WTC11 (cell line): ENCODE measurements around the gene ADCYAP1R1. TPM values are rescaled to one million over a fixed set of nuclear protein-coding genes. Genes with fewer than 3 reads are reported as not detected.
A peak's percentile ranks its signal among the peaks of the same experiment; 100 is the strongest.

ENCODE experiments used
- ATAC-seq: fragments of 200-7000 bp; cut with Tn5 transposase; 2 replicates; pipeline ENCODE4 v1.10.0; 2021; ENCODE audit warnings: mild to moderate bottlenecking, moderate library complexity
- CTCF ChIA-PET: fragments of 300-600 bp; sonication (Branson Sonifier 250); formaldehyde crosslinking; loops from one replicate; lab custom pipeline; 2021; ENCODE audit warnings: antibody characterized with exemption; lab: Charles Lee
- POLR2A ChIA-PET: fragments of 350-600 bp; sonication (Branson Sonifier 250); formaldehyde crosslinking; loops from one replicate; lab custom pipeline; 2021; ENCODE audit warnings: antibody characterized with exemption; lab: Charles Lee
- DNase-seq: peaks from one replicate; pipeline ENCODE4 v3.0.0; 2021; ENCODE audit warnings: low spot score
- H3K27ac Mint-ChIP-seq: 2 replicates; pipeline ENCODE4 v1.8.0; 2021; ENCODE audit warnings: mixed read lengths
- H3K27me3 Mint-ChIP-seq: 2 replicates; pipeline ENCODE4 v1.8.0; 2021; ENCODE audit warnings: low read depth, mild to moderate bottlenecking, moderate library complexity, mixed read lengths
- H3K36me3 Mint-ChIP-seq: 2 replicates; pipeline ENCODE4 v1.8.0; 2021; ENCODE audit warnings: mixed read lengths
- H3K4me1 Mint-ChIP-seq: 2 replicates; pipeline ENCODE4 v1.8.0; 2022; ENCODE audit warnings: mixed read lengths
- H3K4me3 Mint-ChIP-seq: 2 replicates; pipeline ENCODE4 v1.8.0; 2021; ENCODE audit warnings: mild to moderate bottlenecking, moderate library complexity, mixed read lengths
- H3K9me3 Mint-ChIP-seq: 2 replicates; pipeline ENCODE4 v1.8.0; 2021; ENCODE audit warnings: mixed read lengths
- CBFB ChIP-seq: sonication (generic); formaldehyde crosslinking; IDR thresholded peaks from 2 replicates; pipeline ENCODE4 v1.8.1; 2022; ENCODE audit warnings: mild to moderate bottlenecking, low read depth, missing genetic modification reagents
- GRHL2 ChIP-seq: fragments of 250-450 bp; sonication (Bioruptor Pico); IDR thresholded peaks from 2 replicates; pipeline ENCODE4 v1.8.0; 2022; ENCODE audit warnings: mild to moderate bottlenecking, moderate library complexity; ENCODE audit not compliant: insufficient replicate concordance, severe bottlenecking
- GTF2I ChIP-seq: fragments of 250-450 bp; sonication (Bioruptor Pico); conservative IDR thresholded peaks from 2 replicates; pipeline ENCODE4 v1.4.0; 2021; ENCODE audit warnings: mild to moderate bottlenecking
- HMGA2 ChIP-seq: fragments of 250-450 bp; sonication (Bioruptor Pico); IDR thresholded peaks from 2 replicates; pipeline ENCODE4 v1.4.0; 2021; ENCODE audit warnings: mild to moderate bottlenecking, moderate library complexity
- JUN ChIP-seq: sonication (generic); formaldehyde crosslinking; IDR thresholded peaks from 2 replicates; pipeline ENCODE4 v1.8.0; 2023; ENCODE audit warnings: mild to moderate bottlenecking, missing genetic modification reagents
- RELA ChIP-seq: sonication (generic); formaldehyde crosslinking; IDR thresholded peaks from 2 replicates; pipeline ENCODE4 v1.8.1; 2022; ENCODE audit warnings: missing genetic modification reagents, mild to moderate bottlenecking, borderline replicate concordance
- SP1 ChIP-seq: sonication (generic); formaldehyde crosslinking; conservative IDR thresholded peaks from 2 replicates; pipeline ENCODE4 v1.8.1; 2022; ENCODE audit warnings: missing genetic modification reagents
- USF1 ChIP-seq: sonication (generic); formaldehyde crosslinking; IDR thresholded peaks from 2 replicates; pipeline ENCODE4 v1.8.0; 2022; ENCODE audit warnings: mild to moderate bottlenecking, missing genetic modification reagents
- ZNF121 ChIP-seq: sonication (generic); formaldehyde crosslinking; IDR thresholded peaks from 2 replicates; pipeline ENCODE4 v1.8.0; 2023; ENCODE audit warnings: missing genetic modification reagents
- ZNF423 ChIP-seq: fragments of 250-450 bp; sonication (Bioruptor Pico); IDR thresholded peaks from 2 replicates; pipeline ENCODE4 v2.1.2; 2022; ENCODE audit warnings: mild to moderate bottlenecking, moderate library complexity
- total RNA-seq: library from RNA; stranded (reverse); gene quantifications from 3 replicates; pipeline ENCODE4 v1.2.3, GENCODE V29; 2021
- TF ChIP-seq, protein P1 (sequence below): fragments of 250-450 bp; sonication (Bioruptor Pico); IDR thresholded peaks from 2 replicates; pipeline ENCODE4 v1.8.0; 2021; ENCODE audit warnings: mild to moderate bottlenecking
- TF ChIP-seq, protein P2 (sequence below): sonication (generic); formaldehyde crosslinking; conservative IDR thresholded peaks from 2 replicates; pipeline ENCODE4 v1.8.1; 2023; ENCODE audit warnings: mild to moderate bottlenecking, low read depth, missing genetic modification reagents, moderate library complexity
- TF ChIP-seq, protein P3 (sequence below): fragments of 200-600 bp; IDR thresholded peaks from 2 replicates; pipeline ENCODE4 v1.8.0; 2022; ENCODE audit warnings: antibody characterized with exemption

The ADCYAP1R1 gene
- total RNA-seq, 1 experiment from 2014 or later, result 9.9 TPM

GRCh38 chr7:31120800-31121513, 68.8 kb downstream of the ADCYAP1R1 start:
- CTCF ChIA-PET, result interaction anchor here (0.8 to 12.9 kb wide), 12 partner anchors 13 to 324 kb away, joined by 3 to 882 read pairs (median 38); partner anchors contain the start of gene ADCYAP1R1
- TF ChIP-seq GRHL2 (CRISPR knock-in tag) (no peak), GTF2I (CRISPR knock-in tag) (no peak), SP1 (CRISPR knock-in tag) (no peak), CBFB (CRISPR knock-in tag) (no peak), JUN (CRISPR knock-in tag) (no peak)
- TF ChIP-seq, protein P1, sequence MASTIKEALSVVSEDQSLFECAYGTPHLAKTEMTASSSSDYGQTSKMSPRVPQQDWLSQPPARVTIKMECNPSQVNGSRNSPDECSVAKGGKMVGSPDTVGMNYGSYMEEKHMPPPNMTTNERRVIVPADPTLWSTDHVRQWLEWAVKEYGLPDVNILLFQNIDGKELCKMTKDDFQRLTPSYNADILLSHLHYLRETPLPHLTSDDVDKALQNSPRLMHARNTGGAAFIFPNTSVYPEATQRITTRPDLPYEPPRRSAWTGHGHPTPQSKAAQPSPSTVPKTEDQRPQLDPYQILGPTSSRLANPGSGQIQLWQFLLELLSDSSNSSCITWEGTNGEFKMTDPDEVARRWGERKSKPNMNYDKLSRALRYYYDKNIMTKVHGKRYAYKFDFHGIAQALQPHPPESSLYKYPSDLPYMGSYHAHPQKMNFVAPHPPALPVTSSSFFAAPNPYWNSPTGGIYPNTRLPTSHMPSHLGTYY (CRISPR knock-in tag), result no peak
- TF ChIP-seq, protein P2, sequence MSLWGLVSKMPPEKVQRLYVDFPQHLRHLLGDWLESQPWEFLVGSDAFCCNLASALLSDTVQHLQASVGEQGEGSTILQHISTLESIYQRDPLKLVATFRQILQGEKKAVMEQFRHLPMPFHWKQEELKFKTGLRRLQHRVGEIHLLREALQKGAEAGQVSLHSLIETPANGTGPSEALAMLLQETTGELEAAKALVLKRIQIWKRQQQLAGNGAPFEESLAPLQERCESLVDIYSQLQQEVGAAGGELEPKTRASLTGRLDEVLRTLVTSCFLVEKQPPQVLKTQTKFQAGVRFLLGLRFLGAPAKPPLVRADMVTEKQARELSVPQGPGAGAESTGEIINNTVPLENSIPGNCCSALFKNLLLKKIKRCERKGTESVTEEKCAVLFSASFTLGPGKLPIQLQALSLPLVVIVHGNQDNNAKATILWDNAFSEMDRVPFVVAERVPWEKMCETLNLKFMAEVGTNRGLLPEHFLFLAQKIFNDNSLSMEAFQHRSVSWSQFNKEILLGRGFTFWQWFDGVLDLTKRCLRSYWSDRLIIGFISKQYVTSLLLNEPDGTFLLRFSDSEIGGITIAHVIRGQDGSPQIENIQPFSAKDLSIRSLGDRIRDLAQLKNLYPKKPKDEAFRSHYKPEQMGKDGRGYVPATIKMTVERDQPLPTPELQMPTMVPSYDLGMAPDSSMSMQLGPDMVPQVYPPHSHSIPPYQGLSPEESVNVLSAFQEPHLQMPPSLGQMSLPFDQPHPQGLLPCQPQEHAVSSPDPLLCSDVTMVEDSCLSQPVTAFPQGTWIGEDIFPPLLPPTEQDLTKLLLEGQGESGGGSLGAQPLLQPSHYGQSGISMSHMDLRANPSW (CRISPR knock-in tag), result no peak
- POLR2A ChIA-PET, result interaction anchor here (0.9 to 2.6 kb wide), 3 partner anchors 134 to 245 kb away, joined by 3 to 21 read pairs (median 3); no protein-coding TSS in a partner anchor
- H3K27me3 Mint-ChIP-seq, result peaks cover 4% of the 10 kb centered on the region; the same call in 1 of the 2 replicates
- DNase-seq, result no peak
- H3K27ac Mint-ChIP-seq, result no peak overlapping the region
- H3K36me3 Mint-ChIP-seq, result no peaks in the 10 kb centered on the region
- H3K4me1 Mint-ChIP-seq, result peaks cover 8% of the 10 kb centered on the region
- H3K4me3 Mint-ChIP-seq, result no peak overlapping the region
- no peak for ATAC-seq
- H3K9me3 Mint-ChIP-seq, result no peaks in the 10 kb centered on the region

DNA sequence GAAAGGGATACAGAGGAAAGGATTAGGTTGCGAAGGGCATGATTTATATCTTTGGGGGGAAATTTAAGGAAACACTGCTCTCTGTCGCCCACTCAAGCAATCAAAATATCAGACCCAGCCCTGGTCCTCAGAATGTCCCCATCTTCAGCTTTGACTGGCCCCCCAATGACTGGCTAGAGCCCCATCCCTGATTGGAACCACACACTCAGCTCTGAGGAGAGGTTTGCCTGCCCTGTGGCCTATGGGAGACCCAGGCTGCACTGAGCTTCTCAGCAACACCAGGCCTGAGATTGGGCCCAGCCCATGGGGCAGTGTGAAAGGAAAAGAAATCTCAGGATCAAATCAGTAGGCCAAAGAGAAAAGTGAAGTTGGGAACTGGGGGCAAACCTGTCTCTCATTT, 69.5 kb downstream of the ADCYAP1R1 start:
- peaks cover 8% of the 10 kb centered on the region for H3K4me1 Mint-ChIP-seq
- no peaks in the 10 kb centered on the region for H3K36me3 Mint-ChIP-seq
- CTCF ChIA-PET, result interaction anchor here (0.7 to 12.9 kb wide), 34 partner anchors 13 to 513 kb away, joined by 3 to 882 read pairs (median 8); partner anchors contain the start of gene ADCYAP1R1
- no peak overlapping the region for H3K4me3 Mint-ChIP-seq
- no peak for ATAC-seq
- DNase-seq, result no peak
- H3K9me3 Mint-ChIP-seq, result peaks cover 2% of the 10 kb centered on the region
- H3K27me3 Mint-ChIP-seq, result peaks cover 4% of the 10 kb centered on the region; the same call in 1 of the 2 replicates
- no peak for TF ChIP-seq RELA (CRISPR knock-in tag)
- TF ChIP-seq, protein P3, sequence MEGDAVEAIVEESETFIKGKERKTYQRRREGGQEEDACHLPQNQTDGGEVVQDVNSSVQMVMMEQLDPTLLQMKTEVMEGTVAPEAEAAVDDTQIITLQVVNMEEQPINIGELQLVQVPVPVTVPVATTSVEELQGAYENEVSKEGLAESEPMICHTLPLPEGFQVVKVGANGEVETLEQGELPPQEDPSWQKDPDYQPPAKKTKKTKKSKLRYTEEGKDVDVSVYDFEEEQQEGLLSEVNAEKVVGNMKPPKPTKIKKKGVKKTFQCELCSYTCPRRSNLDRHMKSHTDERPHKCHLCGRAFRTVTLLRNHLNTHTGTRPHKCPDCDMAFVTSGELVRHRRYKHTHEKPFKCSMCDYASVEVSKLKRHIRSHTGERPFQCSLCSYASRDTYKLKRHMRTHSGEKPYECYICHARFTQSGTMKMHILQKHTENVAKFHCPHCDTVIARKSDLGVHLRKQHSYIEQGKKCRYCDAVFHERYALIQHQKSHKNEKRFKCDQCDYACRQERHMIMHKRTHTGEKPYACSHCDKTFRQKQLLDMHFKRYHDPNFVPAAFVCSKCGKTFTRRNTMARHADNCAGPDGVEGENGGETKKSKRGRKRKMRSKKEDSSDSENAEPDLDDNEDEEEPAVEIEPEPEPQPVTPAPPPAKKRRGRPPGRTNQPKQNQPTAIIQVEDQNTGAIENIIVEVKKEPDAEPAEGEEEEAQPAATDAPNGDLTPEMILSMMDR, result no peak
- TF ChIP-seq ZNF423 (CRISPR knock-in tag), result no peak
- TF ChIP-seq USF1 (CRISPR knock-in tag), result no peak
- TF ChIP-seq, all 79 proteins: peak for 0
- POLR2A ChIA-PET, result interaction anchor here (0.9 to 2.6 kb wide), 5 partner anchors 11 to 246 kb away, joined by 3 to 21 read pairs (median 3); no protein-coding TSS in a partner anchor
- H3K27ac Mint-ChIP-seq, result no peak overlapping the region

- peaks cover 5% of the 10 kb centered on the region for H3K9me3 Mint-ChIP-seq
- H3K36me3 Mint-ChIP-seq, result no peaks in the 10 kb centered on the region
- H3K27ac Mint-ChIP-seq, result peak overlapping the region; percentile 34; the same call in 1 of the 2 replicates
- H3K4me1 Mint-ChIP-seq, result peaks cover 8% of the 10 kb centered on the region
- peak; percentile 78 for DNase-seq
- peaks cover 7% of the 10 kb centered on the region; the same call in 1 of the 2 replicates for H3K27me3 Mint-ChIP-seq
- no peak overlapping the region for H3K4me3 Mint-ChIP-seq
- ChIA-PET CTCF (interaction anchor here (0.5 to 12.9 kb wide), 83 partner anchors 8 to 512 kb away, joined by 3 to 882 read pairs (median 5); partner anchors contain the start of genes ADCYAP1R1, AQP1 and MINDY4), POLR2A (interaction anchor here (1.0 to 2.6 kb wide), 3 partner anchors 12 to 139 kb away, joined by 3 to 21 read pairs (median 3); no protein-coding TSS in a partner anchor)
- ATAC-seq, result peak; percentile 91
- TF ChIP-seq, protein P3, result peak; percentile 60
- TF ChIP-seq ZNF121, result no peak
- TF ChIP-seq HMGA2 (CRISPR knock-in tag), result no peak
Measured at GRCh38 chr7:31122649-31123058, 70.5 kb downstream of the ADCYAP1R1 start.
